Esophagus muscularis mucosa (tissue), 3 donors: ENCODE data around the gene TMEM218.

Source experiments
- CTCF ChIP-seq, 3 experiments: fragments of 200-600 bp in 2 of 3; fragments of 450-650 bp in 1 of 3; sonication (generic) in 2 of 3; IDR thresholded peaks; one replicate each; pipeline ENCODE4 v1.5.1; 2017 to 2019; ENCODE audit warnings: antibody characterized with exemption in 3 of 3, mild to moderate bottlenecking in 2 of 3, moderate library complexity in 1 of 3
- POLR2A ChIP-seq: fragments of 450-650 bp; IDR thresholded peaks from one replicate; pipeline ENCODE4 v1.6.1; 2017; ENCODE audit warnings: antibody characterized with exemption, moderate library complexity, mild to moderate bottlenecking, low read depth

- TF ChIP-seq CTCF (IDR thresholded peaks at IDR 0.05) (no peak), POLR2A (no peak)
Measured at GRCh38 chr11:125105926-125106325, 5.5 kb downstream of the TMEM218 start.
